GM23338 (cell line): ENCODE data around the gene USP48. TPM values are rescaled to one million over a fixed set of nuclear protein-coding genes. Genes with fewer than 3 reads are reported as not detected.

Experiments used
- ATAC-seq: fragments of 200-7000 bp; cut with Tn5 transposase; 3 replicates; pipeline ENCODE4 v1.9.1; 2020
- DNase-seq: peaks from one replicate; pipeline ENCODE4 v3.0.0-alpha.2; 2015; ENCODE audit warnings: low spot score
- H2AFZ ChIP-seq: fragments of 200-600 bp; sonication (generic); 2 replicates; pipeline ENCODE4 v1.8.0; 2016; ENCODE audit warnings: antibody characterized with exemption, mild to moderate bottlenecking, moderate library complexity
- H3F3A ChIP-seq: fragments of 200-600 bp; sonication (generic); replicated peaks from 2 replicates; pipeline ENCODE4 v1.8.0; 2017; ENCODE audit warnings: antibody characterized with exemption, mixed run types, low read depth
- H3K27ac ChIP-seq: fragments of 200-600 bp; sonication (generic); 2 replicates; pipeline ENCODE4 v1.6.1; 2016; ENCODE audit warnings: low read depth
- H3K27me3 ChIP-seq: fragments of 200-600 bp; sonication (generic); 2 replicates; pipeline ENCODE4 v1.8.0; 2016; ENCODE audit warnings: mild to moderate bottlenecking, mixed run types, moderate library complexity; ENCODE audit not compliant: insufficient read depth
- H3K36me3 ChIP-seq: fragments of 200-600 bp; sonication (generic); 2 replicates; pipeline ENCODE4 v1.8.0; 2016; ENCODE audit warnings: mild to moderate bottlenecking; ENCODE audit not compliant: insufficient read depth
- H3K4me1 ChIP-seq: fragments of 200-600 bp; sonication (generic); 2 replicates; pipeline ENCODE4 v1.8.0; 2016; ENCODE audit warnings: mild to moderate bottlenecking, moderate library complexity; ENCODE audit not compliant: insufficient read depth
- H3K4me2 ChIP-seq: fragments of 200-600 bp; sonication (generic); 2 replicates; pipeline ENCODE4 v1.7.1; 2017; ENCODE audit warnings: mixed run types
- H3K4me3 ChIP-seq: fragments of 200-600 bp; sonication (generic); 2 replicates; pipeline ENCODE4 v1.6.1; 2016; ENCODE audit warnings: mixed run types
- H3K79me2 ChIP-seq: fragments of 200-600 bp; sonication (generic); replicated peaks from 2 replicates; pipeline ENCODE4 v1.8.0; 2017; ENCODE audit warnings: mild to moderate bottlenecking; ENCODE audit not compliant: insufficient read depth
- H3K9me2 ChIP-seq: fragments of 200-600 bp; sonication (generic); 2 replicates; pipeline ENCODE4 v1.8.0; 2017; ENCODE audit not compliant: insufficient read depth
- H4K20me1 ChIP-seq: fragments of 200-600 bp; sonication (generic); replicated peaks from 2 replicates; pipeline ENCODE4 v1.8.0; 2017; ENCODE audit warnings: mild to moderate bottlenecking; ENCODE audit not compliant: insufficient read depth
- H3K27ac Mint-ChIP-seq: 2 replicates; pipeline ENCODE4 v1.8.0; 2020; ENCODE audit warnings: inconsistent platforms, mild to moderate bottlenecking, moderate library complexity, mixed read lengths
- H3K27me3 Mint-ChIP-seq: 3 replicates; pipeline ENCODE4 v1.8.0; 2022; ENCODE audit warnings: low read depth, mild to moderate bottlenecking, moderate library complexity, mixed read lengths, inconsistent platforms; ENCODE audit not compliant: insufficient read depth, poor library complexity
- H3K36me3 Mint-ChIP-seq: 3 replicates; pipeline ENCODE4 v1.8.0; 2021; ENCODE audit warnings: low read depth, mild to moderate bottlenecking, inconsistent platforms, moderate library complexity, mixed read lengths
- H3K4me1 Mint-ChIP-seq: 3 replicates; pipeline ENCODE4 v1.8.0; 2020; ENCODE audit warnings: mild to moderate bottlenecking, inconsistent platforms, mixed read lengths
- H3K4me3 Mint-ChIP-seq: 3 replicates; pipeline ENCODE4 v1.8.0; 2021; ENCODE audit warnings: moderate library complexity, mild to moderate bottlenecking, inconsistent platforms, mixed read lengths
- H3K9me3 Mint-ChIP-seq: 3 replicates; pipeline ENCODE4 v1.8.0; 2020; ENCODE audit warnings: moderate library complexity, mild to moderate bottlenecking, inconsistent platforms, mixed read lengths
- CREB1 ChIP-seq: fragments of 250-450 bp; sonication (Bioruptor Pico); IDR thresholded peaks from 2 replicates; pipeline ENCODE4 v1.5.0; 2020; ENCODE audit warnings: low read depth, mild to moderate bottlenecking, moderate library complexity
- EZH2 ChIP-seq: fragments of 200-600 bp; sonication (generic); IDR thresholded peaks from one replicate; pipeline ENCODE4 v1.8.0; 2017; ENCODE audit warnings: antibody characterized with exemption, mild to moderate bottlenecking, low read depth; ENCODE audit not compliant: unreplicated experiment
- EZH2phosphoT487 ChIP-seq: fragments of 200-600 bp; sonication (generic); IDR thresholded peaks from one replicate; pipeline ENCODE4 v1.8.1; 2018; ENCODE audit warnings: antibody characterized with exemption; ENCODE audit not compliant: unreplicated experiment
- JUNB ChIP-seq: IDR thresholded peaks from one replicate; pipeline ENCODE4 v1.6.1; 2016; ENCODE audit warnings: antibody characterized with exemption; ENCODE audit not compliant: unreplicated experiment
- NANOG ChIP-seq: IDR thresholded peaks from 2 replicates; pipeline ENCODE4 v1.6.1; 2016; ENCODE audit warnings: antibody characterized with exemption, borderline replicate concordance
- POLR2AphosphoS5 ChIP-seq: IDR thresholded peaks from 2 replicates; pipeline ENCODE4 v1.6.1; 2016; ENCODE audit warnings: antibody characterized with exemption, low read depth
- STAT1 ChIP-seq: IDR thresholded peaks from one replicate; pipeline ENCODE4 v1.6.1; 2016; ENCODE audit warnings: antibody characterized with exemption; ENCODE audit not compliant: unreplicated experiment
- ZNF114 ChIP-seq: fragments of 250-450 bp; sonication (Bioruptor Pico); IDR thresholded peaks from 2 replicates; pipeline ENCODE4 v1.5.0; 2020; ENCODE audit warnings: mild to moderate bottlenecking, moderate library complexity
- ZNF331 ChIP-seq: fragments of 250-450 bp; sonication (Bioruptor Pico); IDR thresholded peaks from 2 replicates; pipeline ENCODE4 v1.5.0; 2020; ENCODE audit warnings: low read depth, mild to moderate bottlenecking, moderate library complexity
- ZNF462 ChIP-seq: fragments of 250-450 bp; sonication (Bioruptor Pico); IDR thresholded peaks from 2 replicates; pipeline ENCODE4 v1.5.0; 2020; ENCODE audit warnings: mild to moderate bottlenecking, moderate library complexity
- polyA plus RNA-seq: library from polyadenylated mRNA; unstranded; fragments of >200 nt; fragmentation: Nextera tagmentation; extraction: Ambion mirVana; gene quantifications from 2 replicates; pipeline ENCODE4 v1.2.1, GENCODE V29; 2016
- total RNA-seq: library from RNA; depleted of rRNA; stranded (reverse); fragments of >200 nt; shearing (Covaris generic); gene quantifications from 2 replicates; pipeline ENCODE4 v1.2.3, GENCODE V29; 2014
- TF ChIP-seq, protein P1 (sequence below): IDR thresholded peaks from one replicate; pipeline ENCODE4 v1.6.1; 2018; ENCODE audit warnings: antibody characterized with exemption; ENCODE audit not compliant: unreplicated experiment
- TF ChIP-seq, protein P2 (sequence below): IDR thresholded peaks from 2 replicates; pipeline ENCODE4 v1.6.1; 2016; ENCODE audit warnings: antibody characterized with exemption
- TF ChIP-seq, protein P3 (sequence below), 2 experiments: fragments of 200-600 bp in 1 of 2; sonication (generic) in 1 of 2; conservative IDR thresholded peaks; 2 replicates each; pipeline versions ENCODE4 v1.5.1 to v1.6.1; 2016 to 2017; ENCODE audit warnings: antibody characterized with exemption in 2 of 2, low read depth in 2 of 2, mild to moderate bottlenecking in 2 of 2, moderate library complexity in 1 of 2

The USP48 gene
- total and polyA plus RNA-seq, 2 experiments from 2014 or later: 85.9 to 151 TPM

GRCh38 chr1:21652937-21653743 is 129.8 kb downstream of the USP48 start:
- no peak for DNase-seq
- ATAC-seq: no peak
- Histone ChIP-seq H3K79me2 (no peaks in the 10 kb centered on the region), H3K36me3 (no peaks in the 10 kb centered on the region), H4K20me1 (no peaks in the 10 kb centered on the region), H3K4me1 (no peaks in the 10 kb centered on the region; the same call in 1 of the 2 replicates), H3K27me3 (peaks cover 12% of the 10 kb centered on the region; the same call in 1 of the 2 replicates), H3K4me3 (peak overlapping the region; percentile 66; the same call in 1 of the 2 replicates), H3K9me2 (no peaks in the 10 kb centered on the region), H3K4me2 (peak overlapping the region; percentile 85; the same call in 1 of the 2 replicates), H3K27ac (no peak overlapping the region), H3F3A (peaks cover 9% of the 10 kb centered on the region), H2AFZ (no peak overlapping the region)
- H3K4me3 Mint-ChIP-seq: peak overlapping the region; percentile 27; the same call in 1 of the 3 replicates
- TF ChIP-seq EZH2 (no peak), POLR2AphosphoS5 (no peak), JUNB (no peak), ZNF462 (CRISPR knock-in tag) (no peak), EZH2phosphoT487 (no peak), CREB1 (CRISPR knock-in tag) (no peak), ZNF114 (no peak), NANOG (no peak), STAT1 (no peak), ZNF331 (no peak)
- TF ChIP-seq, protein P1, sequence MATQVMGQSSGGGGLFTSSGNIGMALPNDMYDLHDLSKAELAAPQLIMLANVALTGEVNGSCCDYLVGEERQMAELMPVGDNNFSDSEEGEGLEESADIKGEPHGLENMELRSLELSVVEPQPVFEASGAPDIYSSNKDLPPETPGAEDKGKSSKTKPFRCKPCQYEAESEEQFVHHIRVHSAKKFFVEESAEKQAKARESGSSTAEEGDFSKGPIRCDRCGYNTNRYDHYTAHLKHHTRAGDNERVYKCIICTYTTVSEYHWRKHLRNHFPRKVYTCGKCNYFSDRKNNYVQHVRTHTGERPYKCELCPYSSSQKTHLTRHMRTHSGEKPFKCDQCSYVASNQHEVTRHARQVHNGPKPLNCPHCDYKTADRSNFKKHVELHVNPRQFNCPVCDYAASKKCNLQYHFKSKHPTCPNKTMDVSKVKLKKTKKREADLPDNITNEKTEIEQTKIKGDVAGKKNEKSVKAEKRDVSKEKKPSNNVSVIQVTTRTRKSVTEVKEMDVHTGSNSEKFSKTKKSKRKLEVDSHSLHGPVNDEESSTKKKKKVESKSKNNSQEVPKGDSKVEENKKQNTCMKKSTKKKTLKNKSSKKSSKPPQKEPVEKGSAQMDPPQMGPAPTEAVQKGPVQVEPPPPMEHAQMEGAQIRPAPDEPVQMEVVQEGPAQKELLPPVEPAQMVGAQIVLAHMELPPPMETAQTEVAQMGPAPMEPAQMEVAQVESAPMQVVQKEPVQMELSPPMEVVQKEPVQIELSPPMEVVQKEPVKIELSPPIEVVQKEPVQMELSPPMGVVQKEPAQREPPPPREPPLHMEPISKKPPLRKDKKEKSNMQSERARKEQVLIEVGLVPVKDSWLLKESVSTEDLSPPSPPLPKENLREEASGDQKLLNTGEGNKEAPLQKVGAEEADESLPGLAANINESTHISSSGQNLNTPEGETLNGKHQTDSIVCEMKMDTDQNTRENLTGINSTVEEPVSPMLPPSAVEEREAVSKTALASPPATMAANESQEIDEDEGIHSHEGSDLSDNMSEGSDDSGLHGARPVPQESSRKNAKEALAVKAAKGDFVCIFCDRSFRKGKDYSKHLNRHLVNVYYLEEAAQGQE: no peak
- TF ChIP-seq, protein P2, sequence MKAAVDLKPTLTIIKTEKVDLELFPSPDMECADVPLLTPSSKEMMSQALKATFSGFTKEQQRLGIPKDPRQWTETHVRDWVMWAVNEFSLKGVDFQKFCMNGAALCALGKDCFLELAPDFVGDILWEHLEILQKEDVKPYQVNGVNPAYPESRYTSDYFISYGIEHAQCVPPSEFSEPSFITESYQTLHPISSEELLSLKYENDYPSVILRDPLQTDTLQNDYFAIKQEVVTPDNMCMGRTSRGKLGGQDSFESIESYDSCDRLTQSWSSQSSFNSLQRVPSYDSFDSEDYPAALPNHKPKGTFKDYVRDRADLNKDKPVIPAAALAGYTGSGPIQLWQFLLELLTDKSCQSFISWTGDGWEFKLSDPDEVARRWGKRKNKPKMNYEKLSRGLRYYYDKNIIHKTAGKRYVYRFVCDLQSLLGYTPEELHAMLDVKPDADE: no peak
- TF ChIP-seq, protein P3, sequence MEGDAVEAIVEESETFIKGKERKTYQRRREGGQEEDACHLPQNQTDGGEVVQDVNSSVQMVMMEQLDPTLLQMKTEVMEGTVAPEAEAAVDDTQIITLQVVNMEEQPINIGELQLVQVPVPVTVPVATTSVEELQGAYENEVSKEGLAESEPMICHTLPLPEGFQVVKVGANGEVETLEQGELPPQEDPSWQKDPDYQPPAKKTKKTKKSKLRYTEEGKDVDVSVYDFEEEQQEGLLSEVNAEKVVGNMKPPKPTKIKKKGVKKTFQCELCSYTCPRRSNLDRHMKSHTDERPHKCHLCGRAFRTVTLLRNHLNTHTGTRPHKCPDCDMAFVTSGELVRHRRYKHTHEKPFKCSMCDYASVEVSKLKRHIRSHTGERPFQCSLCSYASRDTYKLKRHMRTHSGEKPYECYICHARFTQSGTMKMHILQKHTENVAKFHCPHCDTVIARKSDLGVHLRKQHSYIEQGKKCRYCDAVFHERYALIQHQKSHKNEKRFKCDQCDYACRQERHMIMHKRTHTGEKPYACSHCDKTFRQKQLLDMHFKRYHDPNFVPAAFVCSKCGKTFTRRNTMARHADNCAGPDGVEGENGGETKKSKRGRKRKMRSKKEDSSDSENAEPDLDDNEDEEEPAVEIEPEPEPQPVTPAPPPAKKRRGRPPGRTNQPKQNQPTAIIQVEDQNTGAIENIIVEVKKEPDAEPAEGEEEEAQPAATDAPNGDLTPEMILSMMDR (conservative IDR thresholded peaks at IDR 0.05; ENCODE audit: low read depth in 2 of 2): no peak
- H3K27me3 Mint-ChIP-seq: peaks cover 28% of the 10 kb centered on the region
- no peak overlapping the region for H3K27ac Mint-ChIP-seq
- no peaks in the 10 kb centered on the region for H3K36me3 Mint-ChIP-seq
- no peaks in the 10 kb centered on the region for H3K9me3 Mint-ChIP-seq
- peaks cover 12% of the 10 kb centered on the region for H3K4me1 Mint-ChIP-seq
